ENCODE measurements around the gene TATDN3.

DNA sequence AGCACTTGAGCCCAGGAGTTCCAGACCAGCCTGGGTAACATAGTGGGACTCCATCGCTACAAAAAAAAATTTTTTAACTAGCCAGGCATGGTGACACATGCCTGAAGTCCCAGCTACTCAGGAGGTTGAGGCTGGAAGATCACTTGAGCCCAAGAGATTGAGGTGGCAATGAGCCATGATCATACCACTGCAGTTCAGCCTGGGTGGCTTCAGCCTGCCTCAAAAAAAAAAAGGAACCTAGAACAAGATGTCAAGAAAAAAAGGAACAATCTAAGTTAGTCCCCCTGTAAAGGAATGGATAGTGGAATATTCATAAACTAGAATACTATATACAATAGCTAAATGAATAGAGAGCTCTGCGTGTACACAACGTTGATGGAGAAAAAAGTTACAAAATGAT lies 14.5 kb upstream of the TATDN3 start:
- TF ChIP-seq, protein P1, sequence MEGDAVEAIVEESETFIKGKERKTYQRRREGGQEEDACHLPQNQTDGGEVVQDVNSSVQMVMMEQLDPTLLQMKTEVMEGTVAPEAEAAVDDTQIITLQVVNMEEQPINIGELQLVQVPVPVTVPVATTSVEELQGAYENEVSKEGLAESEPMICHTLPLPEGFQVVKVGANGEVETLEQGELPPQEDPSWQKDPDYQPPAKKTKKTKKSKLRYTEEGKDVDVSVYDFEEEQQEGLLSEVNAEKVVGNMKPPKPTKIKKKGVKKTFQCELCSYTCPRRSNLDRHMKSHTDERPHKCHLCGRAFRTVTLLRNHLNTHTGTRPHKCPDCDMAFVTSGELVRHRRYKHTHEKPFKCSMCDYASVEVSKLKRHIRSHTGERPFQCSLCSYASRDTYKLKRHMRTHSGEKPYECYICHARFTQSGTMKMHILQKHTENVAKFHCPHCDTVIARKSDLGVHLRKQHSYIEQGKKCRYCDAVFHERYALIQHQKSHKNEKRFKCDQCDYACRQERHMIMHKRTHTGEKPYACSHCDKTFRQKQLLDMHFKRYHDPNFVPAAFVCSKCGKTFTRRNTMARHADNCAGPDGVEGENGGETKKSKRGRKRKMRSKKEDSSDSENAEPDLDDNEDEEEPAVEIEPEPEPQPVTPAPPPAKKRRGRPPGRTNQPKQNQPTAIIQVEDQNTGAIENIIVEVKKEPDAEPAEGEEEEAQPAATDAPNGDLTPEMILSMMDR (conservative IDR thresholded peaks at IDR 0.05; ENCODE audit: low read depth, low read length) = no peak
- TF ChIP-seq EZH2 (IDR thresholded peaks at IDR 0.05; ENCODE audit: borderline replicate concordance, low read depth, low read length, poor library complexity, severe bottlenecking) = no peak

Data from A673 (cell line).